HG03354 (cell line): ENCODE data around the gene SSUH2.
"Not testable (repeated sequence)": the region's sequence is repeated elsewhere in the genome, so short reads cannot be mapped to it uniquely, and the experiment has no call there.

ENCODE experiments used
- ATAC-seq: cut with Tn5 transposase; IDR thresholded peaks from one replicate; pipeline ENCODE4 v1.9.1; 2021; ENCODE audit warnings: mild to moderate bottlenecking; ENCODE audit not compliant: unreplicated experiment, poor library complexity, severe bottlenecking

SSUH2 gene

DNA sequence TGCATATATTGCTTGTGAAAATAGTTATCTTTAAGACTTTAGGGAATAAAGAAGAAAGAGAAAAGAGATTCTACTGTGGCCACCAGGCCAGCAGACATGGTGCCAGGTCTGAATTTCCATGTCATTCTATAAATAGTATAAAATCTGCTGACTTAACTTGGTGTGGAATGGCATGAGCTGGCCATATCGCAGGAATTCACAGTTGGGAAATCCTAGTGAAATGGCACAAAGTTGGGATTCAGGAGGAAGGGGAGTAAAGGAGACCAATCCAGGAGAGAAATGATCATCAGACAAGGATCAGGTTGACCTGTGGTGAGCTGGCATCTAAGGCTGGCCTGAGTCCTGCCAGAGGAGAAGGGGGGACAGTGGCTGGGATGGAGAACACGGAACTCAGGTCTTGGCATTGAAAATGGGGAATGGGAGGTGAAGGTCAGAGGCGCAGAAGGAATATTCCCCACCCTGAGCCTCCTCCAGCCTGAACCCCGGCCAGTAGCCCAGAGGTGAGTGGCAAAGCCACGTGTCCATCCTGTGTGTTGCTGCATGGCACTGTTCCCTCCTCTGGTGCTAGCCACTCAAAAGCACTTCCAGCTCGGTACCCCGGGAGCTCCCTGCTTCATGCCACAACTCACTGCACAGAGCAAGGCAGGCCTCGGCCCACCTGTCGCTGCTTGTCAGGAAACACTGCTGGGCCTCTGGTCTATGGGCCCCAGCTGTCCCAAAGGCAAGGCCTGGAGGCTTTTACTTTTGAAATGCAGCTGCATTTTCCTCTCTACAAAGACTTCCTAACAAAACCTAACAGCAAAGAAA is 51.4 kb downstream of the SSUH2 start:
- no peak for ATAC-seq

GRCh38 chr3:8589880-8590556 is 54.6 kb downstream of the SSUH2 start:
- ATAC-seq: no peak

DNA sequence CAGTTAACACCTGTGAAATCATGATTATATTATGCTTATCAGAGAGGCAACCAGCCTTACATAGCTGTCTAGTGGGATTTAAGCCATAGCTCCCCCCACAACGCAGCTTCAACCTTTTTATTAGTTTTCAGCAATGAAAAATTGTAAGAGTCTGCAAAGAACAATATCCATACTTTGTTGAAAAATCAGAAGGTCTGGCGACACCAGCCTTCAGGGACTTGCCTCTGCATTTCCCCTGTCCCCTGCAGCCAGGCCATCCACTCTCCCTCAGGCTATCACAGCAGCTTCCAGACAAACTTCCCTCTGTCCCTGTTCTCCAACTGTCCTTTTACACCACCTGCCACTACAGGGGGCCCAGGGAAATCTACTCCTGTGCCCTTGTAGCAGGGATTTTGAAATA is 59.9 kb downstream of the SSUH2 start:
- no peak for ATAC-seq

- ATAC-seq: no peak
Measured at GRCh38 chr3:8581806-8582445, 62.7 kb downstream of the SSUH2 start.

DNA sequence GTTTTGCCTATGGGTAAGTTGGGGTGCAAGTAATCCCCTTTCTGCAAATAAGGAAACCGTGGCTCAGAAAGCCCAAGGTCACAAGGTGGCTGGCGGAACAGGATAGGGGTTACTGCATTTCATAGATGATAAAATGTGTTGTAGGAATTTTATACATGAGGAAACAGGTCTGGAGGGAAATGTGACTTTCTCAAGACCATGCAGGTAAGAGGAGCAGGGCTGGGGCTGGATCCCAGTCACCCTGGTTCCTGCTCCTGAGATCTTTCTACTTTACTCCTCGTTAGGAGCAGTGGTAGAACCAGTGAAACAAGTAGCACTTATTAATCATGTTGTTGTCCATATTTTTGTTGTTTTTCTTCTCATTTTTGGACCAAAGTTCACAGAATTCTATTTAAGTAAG is 63.2 kb downstream of the SSUH2 start:
- ATAC-seq: no peak

DNA sequence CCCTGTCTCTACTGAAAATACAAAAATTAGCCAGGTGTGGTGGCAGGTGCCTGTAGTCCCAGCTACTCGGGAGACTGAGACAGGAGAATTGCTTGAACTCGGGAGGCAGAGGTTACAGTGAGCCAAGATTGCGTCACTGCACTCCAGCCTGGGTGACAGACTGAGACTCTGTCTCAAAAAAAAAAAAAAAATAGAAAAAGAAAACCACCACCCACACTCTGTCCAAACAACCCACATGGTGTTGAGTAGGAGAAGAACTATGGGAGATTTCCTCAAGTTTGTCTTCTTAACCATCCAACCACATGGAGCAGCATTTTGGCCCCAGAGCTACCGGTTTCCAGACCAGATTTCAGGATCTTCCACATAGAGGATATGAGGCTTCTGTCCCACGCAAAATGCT is 64.2 kb downstream of the SSUH2 start:
- not testable (repeated sequence) for ATAC-seq

DNA sequence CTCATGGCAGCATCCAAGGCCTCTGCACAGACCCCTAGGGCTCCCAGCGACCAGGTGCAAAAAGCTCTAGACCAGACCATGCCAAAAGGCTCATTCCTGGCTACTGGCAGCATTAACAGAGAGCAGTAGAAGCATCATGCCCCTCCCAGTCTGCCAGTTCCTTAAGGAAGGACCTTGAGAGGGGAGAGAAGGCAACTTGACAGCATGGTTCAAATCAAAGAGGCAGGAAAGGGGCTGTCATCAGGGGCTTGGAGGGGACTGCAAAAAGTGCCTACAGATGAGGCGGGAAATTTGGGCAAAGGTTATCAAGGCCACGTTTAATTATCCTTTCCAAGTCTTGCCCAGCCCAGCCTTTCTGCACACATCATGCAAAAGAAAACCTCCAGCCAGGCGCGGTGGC is 64.7 kb downstream of the SSUH2 start:
- no peak for ATAC-seq

- ATAC-seq: peak; percentile 99
Measured at GRCh38 chr3:8579096-8579495, 65.5 kb downstream of the SSUH2 start.

DNA sequence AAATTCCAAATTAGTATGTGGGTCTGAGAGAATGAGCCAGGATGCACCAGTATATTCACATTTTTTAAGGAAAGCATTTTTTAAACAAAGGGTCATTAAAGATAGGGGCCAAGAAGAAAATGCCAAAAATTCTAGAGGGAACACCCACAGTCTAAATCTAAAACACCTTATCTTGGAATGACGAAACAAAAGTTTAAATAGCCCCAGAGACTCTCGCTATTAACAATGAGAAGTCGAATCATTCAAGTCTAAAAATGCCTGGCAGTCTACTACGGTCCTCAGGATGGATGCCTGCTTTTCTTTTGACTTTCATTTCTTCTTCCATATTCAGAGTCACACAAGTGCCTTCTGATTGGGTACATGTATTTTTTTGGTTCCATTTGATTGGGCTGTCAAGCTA is 66.3 kb downstream of the SSUH2 start:
- no peak for ATAC-seq

DNA sequence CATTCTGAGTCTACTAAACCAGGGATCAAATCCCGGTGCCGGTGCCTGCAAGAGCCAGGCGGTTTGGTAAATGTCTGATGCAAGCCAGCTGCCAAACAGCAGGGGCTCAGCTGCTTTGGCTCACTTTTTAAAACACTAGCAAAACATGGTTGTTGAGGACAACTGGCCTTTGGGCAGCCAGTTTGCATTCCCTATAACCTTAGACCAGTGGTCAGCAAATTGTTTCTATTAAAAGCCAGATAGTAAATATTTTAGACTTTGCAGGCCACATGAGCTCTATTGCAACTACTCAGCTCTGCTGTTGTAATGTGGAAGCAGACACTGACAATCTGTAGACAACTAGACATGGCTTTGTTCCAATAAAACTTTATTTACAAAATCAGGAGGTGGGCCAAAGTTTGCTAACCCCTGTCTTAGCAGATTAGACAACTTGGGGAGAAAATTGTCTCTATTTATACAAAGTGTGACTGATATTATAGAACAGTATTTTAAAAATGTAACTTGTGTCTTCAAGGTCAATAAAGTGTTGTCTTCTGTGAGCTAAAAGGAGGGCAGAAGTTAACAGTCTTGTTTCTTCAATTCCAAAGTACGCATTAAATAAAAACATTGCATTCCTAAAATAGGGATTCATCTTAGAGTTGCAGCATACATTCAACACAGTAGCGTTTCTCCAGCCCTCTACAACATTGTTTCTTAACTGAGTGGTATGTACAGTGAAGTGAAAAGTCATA is 67.6 kb downstream of the SSUH2 start:
- ATAC-seq: no peak

- no peak for ATAC-seq
Measured at GRCh38 chr3:8576436-8576835, 68.2 kb downstream of the SSUH2 start.

GRCh38 chr3:8575364-8576104 is 69.1 kb downstream of the SSUH2 start:
- no peak for ATAC-seq

GRCh38 chr3:8574670-8575322 is 69.8 kb downstream of the SSUH2 start:
- no peak for ATAC-seq

GRCh38 chr3:8574040-8574669 is 70.4 kb downstream of the SSUH2 start:
- ATAC-seq: no peak

DNA sequence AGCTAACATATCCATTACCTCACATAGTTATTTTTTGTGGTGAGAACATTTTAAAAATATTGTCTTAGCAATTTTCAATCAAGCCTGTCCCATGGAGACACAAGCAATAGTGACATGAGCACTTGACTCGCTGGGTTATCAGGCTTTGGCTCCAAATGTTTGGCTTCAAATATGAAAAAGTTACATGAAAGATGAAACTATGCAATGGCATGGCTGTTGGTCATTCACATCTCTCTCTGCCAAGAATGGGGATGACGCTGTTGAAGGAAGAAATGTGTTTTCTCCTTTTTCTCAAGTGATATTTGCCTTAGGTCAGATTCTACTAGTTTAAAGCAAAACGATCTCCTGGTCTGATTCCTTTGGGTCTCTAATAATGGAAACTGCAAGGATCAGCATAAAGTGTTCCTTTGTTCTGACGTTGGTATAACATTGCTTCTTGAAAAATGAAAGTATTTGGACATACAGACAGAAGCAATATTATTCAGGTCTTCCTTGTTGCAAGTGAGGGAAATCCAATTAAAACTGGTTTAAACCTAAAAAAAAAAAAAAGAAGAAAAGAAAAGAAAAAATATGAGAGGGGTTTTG is 71.2 kb downstream of the SSUH2 start:
- ATAC-seq: no peak

DNA sequence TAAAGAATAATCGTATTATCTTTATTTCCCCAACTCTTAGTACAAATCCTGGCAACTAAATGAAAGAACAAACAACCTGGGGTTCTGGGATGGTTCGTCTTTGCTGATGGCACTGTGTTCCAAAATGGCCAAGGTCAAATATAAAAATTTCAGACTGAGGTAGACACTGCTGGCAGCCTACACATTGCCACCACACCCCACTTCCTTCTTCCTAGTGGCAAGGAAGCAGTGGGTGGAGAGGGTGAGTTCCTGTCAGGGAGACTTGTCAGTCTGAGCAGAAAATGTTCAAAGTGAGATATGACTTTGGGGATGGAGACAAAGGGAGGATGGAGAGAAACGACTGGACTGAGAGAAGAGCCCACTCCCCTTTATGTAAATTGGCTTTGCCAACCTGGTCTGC is 73.3 kb downstream of the SSUH2 start:
- ATAC-seq: no peak
